ENCODE data around the gene GBA2.

GRCh38 chr9:35708146-35708545, 40.9 kb downstream of the GBA2 start:
- TF ChIP-seq POLR2AphosphoS5 (IDR thresholded peaks at IDR 0.05) = no peak
- no peak for TF ChIP-seq CTCF (IDR thresholded peaks at IDR 0.05)

Measured in prostate gland (tissue), 2 donors.